ENCODE measurements around the gene CFL2. TPM values are rescaled to one million over a fixed set of nuclear protein-coding genes. Genes with fewer than 3 reads are reported as not detected.

Gene CFL2
- polyA plus RNA-seq, 1 of the 3 experiments (the other 2 are of a cell fraction): 48.1 TPM

- CTCF ChIA-PET: interaction anchor here (1.0 to 7.1 kb wide), 9 partner anchors 12 to 741 kb away, joined by 3 to 107 read pairs (median 5); partner anchors contain the start of gene CFL2
- Histone ChIP-seq H3K9ac (no peak overlapping the region), H4K20me1 (ENCODE audit: insufficient read depth) (no peaks in the 10 kb centered on the region), H3K27ac (ENCODE audit: low read depth in 2 of 2, low read length in 1 of 2) (no peak overlapping the region), H3K27me3 (ENCODE audit: insufficient read depth) (no peaks in the 10 kb centered on the region), H3F3A (replicated peaks; ENCODE audit: insufficient read depth) (peaks cover 6% of the 10 kb centered on the region), H2AFZ (ENCODE audit: low read depth) (no peak overlapping the region), H3K4me3 (ENCODE audit: low read depth in 2 of 2, low read length in 1 of 2) (no peak overlapping the region), H3K9me3 (no peaks in the 10 kb centered on the region), H3K4me1 (ENCODE audit: control insufficient read depth in 1 of 2, insufficient read depth in 2 of 2, low read depth in 1 of 2, low read length in 1 of 2) (peaks cover 0 to 3% of the 10 kb centered on the region in 2 experiments; a peak in 2 of 4 replicates), H3K9me2 (no peaks in the 10 kb centered on the region), H3K36me3 (replicated peaks in 1 of 2; ENCODE audit: control insufficient read depth in 1 of 2, insufficient read depth in 2 of 2, low read length in 1 of 2) (no peaks in the 10 kb centered on the region), H3K79me2 (ENCODE audit: insufficient read depth) (no peaks in the 10 kb centered on the region), H3K4me2 (no peak overlapping the region)
- POLR2A ChIA-PET: no interaction called here
- no peak for DNase-seq
- TF ChIP-seq RXRA (IDR thresholded peaks at IDR 0.05; ENCODE audit: borderline replicate concordance, low read depth) (no peak), MXI1 (IDR thresholded peaks at IDR 0.05; ENCODE audit: low read depth, low read length) (no peak), MAX (IDR thresholded peaks at IDR 0.05; ENCODE audit: low read depth) (no peak), FOXM1 (IDR thresholded peaks at IDR 0.05; ENCODE audit: low read depth) (no peak), CHD2 (IDR thresholded peaks at IDR 0.05; ENCODE audit: low read length, partially characterized antibody) (no peak), JUND (IDR thresholded peaks at IDR 0.05) (no peak), CTCF (IDR thresholded peaks at IDR 0.05) (no peak), IRF3 (IDR thresholded peaks at IDR 0.05; ENCODE audit: low read depth, low read length) (no peak), RFX5 (IDR thresholded peaks at IDR 0.05; ENCODE audit: low read length) (no peak)
- WGBS (ENCODE audit: low lambda C conversion rate): 50% methylated on average over 6 of the region's 6 CpGs
Measured at GRCh38 chr14:34671716-34672115, 42.7 kb downstream of the CFL2 start.

GRCh38 chr14:34668111-34668510 lies 46.3 kb downstream of the CFL2 start:
- Histone ChIP-seq H3K4me1 (ENCODE audit: control insufficient read depth in 1 of 2, insufficient read depth in 2 of 2, low read depth in 1 of 2, low read length in 1 of 2) (peaks cover 0 to 19% of the 10 kb centered on the region in 2 experiments; a peak in 3 of 4 replicates), H3K27me3 (ENCODE audit: insufficient read depth) (no peaks in the 10 kb centered on the region), H3K79me2 (ENCODE audit: insufficient read depth) (no peaks in the 10 kb centered on the region), H2AFZ (ENCODE audit: low read depth) (no peak overlapping the region), H3K9me2 (no peaks in the 10 kb centered on the region), H4K20me1 (ENCODE audit: insufficient read depth) (no peaks in the 10 kb centered on the region), H3K36me3 (replicated peaks in 1 of 2; ENCODE audit: control insufficient read depth in 1 of 2, insufficient read depth in 2 of 2, low read length in 1 of 2) (no peaks in the 10 kb centered on the region), H3F3A (replicated peaks; ENCODE audit: insufficient read depth) (peaks cover 17% of the 10 kb centered on the region), H3K4me3 (ENCODE audit: low read depth in 2 of 2, low read length in 1 of 2) (no peak overlapping the region), H3K4me2 (no peak overlapping the region), H3K27ac (ENCODE audit: low read depth in 2 of 2, low read length in 1 of 2) (no peak overlapping the region), H3K9me3 (no peaks in the 10 kb centered on the region), H3K9ac (no peak overlapping the region)
- no peak for TF ChIP-seq TAF1 (IDR thresholded peaks at IDR 0.05; ENCODE audit: borderline replicate concordance, low read depth, low read length)
- TF ChIP-seq FOXM1 (IDR thresholded peaks at IDR 0.05; ENCODE audit: low read depth): no peak
- TF ChIP-seq TEAD4 (IDR thresholded peaks at IDR 0.05; ENCODE audit: borderline replicate concordance, insufficient read depth): no peak
- no peak for TF ChIP-seq YY1 (IDR thresholded peaks at IDR 0.05; ENCODE audit: low read depth)
- no peak for TF ChIP-seq RFX5 (IDR thresholded peaks at IDR 0.05; ENCODE audit: low read length)
- no peak for TF ChIP-seq RXRA (IDR thresholded peaks at IDR 0.05; ENCODE audit: borderline replicate concordance, low read depth)
- no peak for TF ChIP-seq GATA2 (CRISPR knock-in tag; IDR thresholded peaks at IDR 0.05)
- TF ChIP-seq FOXJ3 (CRISPR knock-in tag; IDR thresholded peaks at IDR 0.05): no peak
- TF ChIP-seq MXI1 (IDR thresholded peaks at IDR 0.05; ENCODE audit: low read depth, low read length): no peak
- 90% methylated on average over 1 of the region's 2 CpGs for WGBS (ENCODE audit: low lambda C conversion rate)
- no peak for DNase-seq
- ChIA-PET POLR2A (no interaction called here), CTCF (interaction anchor here (7.1 kb wide), 1 partner anchor 56 kb away, joined by 107 read pairs; no protein-coding TSS in a partner anchor)
